Activated T-cell treated with anti-CD3 and anti-CD28 coated beads for 4 hours (primary cell): ENCODE data around the gene GPX2.

Experiments used
- DNase-seq: peaks from one replicate; pipeline ENCODE4 v3.0.0-alpha.2; 2020

GPX2 gene

DNA sequence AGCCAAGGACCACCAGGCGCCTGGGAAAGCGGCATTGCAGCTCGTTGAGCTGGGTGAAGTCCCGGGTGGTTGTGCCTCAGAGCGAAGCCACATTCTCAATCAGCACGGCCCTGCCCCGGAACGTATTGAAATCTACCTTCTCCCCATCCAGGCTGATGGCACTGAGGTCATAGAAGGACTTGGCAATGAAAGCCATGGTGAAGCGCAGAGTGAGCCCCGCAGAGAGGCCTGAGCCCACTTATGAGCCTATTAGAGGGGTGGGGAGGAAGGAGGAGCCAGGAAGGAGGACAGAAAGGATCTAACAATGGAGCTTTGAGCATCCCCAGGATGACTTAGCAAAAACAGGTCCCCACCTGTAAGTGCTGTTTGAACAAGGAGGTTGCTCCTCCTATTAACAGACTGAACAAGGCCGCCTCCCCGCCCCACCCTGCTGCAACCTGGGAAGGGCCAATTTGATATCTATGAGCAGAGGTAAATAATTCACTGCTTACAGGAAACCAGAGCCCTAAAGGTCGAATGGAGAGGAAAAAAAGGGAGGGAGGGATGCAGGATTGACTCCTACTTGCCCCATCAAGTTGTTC, at the start of gene GPX2:
GPX2 (minus strand) TSS at position 215 of the 581 bp plus-strand sequence; CDS start at position 196, 19 bp downstream.
- no peak for DNase-seq

DNA sequence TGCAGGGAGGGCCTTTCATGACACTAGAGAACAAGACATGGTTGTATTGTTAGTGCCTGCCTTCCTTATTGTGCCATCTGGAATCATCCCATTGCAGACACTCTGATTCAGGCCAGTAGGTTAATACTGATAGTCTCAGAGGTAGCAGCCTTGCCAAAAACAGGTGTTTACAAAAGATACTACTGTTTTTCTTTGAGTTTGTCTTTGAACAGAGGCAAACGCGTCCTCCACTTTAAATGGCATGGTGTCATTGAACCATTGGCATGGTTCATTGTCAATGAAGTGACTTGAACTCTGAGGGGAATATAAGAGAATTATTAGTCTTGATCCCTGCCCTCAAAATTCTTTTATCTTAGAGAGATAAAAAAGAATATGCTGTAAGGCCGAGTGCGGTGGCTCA, 48.4 kb upstream of the GPX2 start:
- DNase-seq, result no peak

DNA sequence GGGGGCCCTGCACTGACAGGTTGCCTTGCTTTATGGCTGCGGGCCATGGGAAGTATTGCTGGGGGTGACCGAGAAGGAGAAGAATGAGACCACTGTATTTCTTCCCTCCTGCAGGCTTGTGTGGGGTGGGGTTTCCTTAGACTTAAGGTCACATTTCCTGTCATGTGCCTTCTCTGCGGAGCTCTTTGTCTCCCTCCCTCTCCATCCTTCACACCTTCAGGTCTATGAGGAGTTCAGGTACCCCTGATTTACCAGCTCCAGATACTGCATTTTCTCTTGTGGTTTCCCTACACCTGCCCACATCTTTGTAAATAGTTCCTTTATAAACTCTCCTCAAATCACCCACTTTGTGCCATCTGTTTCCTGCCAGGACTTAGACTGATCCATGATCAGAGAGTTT, 47.8 kb upstream of the GPX2 start:
- DNase-seq, result no peak

DNA sequence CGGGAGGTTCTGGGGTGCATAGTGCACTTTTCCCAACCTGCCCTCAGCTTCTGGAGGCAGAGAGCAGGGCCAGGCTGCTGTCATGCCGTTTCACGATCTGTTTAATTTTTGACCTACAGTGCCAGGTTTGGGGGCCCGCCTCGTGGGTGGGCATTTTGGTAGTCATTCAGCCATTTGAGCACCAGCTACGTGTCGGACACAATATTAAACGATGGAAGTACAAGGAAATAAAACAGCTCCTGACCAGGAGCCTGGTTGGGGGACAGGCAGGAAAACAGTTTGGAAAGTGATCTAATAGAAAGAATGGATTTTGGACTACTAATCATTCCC, 44.9 kb upstream of the GPX2 start:
- no peak for DNase-seq

DNA sequence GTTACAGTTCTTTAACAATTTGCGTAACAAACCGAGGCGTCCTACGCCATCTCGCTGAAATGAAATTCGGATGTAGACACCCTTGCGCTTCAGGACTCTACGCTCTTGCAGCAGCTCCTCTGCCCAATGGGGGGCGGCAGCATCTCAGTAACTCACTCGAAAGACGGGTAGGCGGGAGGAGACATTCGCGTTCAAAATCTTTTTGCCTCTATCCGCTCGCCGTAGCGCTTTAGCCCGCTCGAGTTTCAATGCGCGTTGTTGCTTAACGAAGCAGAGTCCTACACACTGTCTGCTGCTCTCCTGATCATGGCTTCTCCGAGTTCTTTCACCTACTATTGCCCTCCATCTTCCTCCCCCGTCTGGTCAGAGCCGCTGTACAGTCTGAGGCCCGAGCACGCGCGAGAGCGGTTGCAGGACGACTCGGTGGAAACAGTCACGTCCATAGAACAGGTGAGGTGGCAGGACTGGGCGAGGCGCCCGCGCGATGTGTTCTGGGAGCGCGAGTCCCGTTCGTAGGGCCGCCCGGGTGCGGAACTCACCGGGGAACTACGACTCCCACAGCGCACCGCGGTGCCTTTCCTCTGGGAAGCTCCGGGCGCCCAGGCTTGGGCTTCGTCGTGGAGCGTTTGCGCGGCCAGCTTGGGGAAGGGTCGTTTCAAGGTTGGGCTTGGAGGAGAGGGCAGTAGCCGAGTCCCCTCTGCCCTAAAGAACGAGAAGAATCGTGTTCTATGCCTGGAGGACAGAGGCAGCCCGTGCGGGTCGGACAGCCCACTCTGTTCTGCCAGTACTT, 44.3 kb upstream of the GPX2 start, which contains the start of gene FNTB:
FNTB (plus strand) TSS at position 248 of the 790 bp plus-strand sequence; CDS start at position 307, 59 bp downstream.
- DNase-seq, result peak; percentile 89

DNA sequence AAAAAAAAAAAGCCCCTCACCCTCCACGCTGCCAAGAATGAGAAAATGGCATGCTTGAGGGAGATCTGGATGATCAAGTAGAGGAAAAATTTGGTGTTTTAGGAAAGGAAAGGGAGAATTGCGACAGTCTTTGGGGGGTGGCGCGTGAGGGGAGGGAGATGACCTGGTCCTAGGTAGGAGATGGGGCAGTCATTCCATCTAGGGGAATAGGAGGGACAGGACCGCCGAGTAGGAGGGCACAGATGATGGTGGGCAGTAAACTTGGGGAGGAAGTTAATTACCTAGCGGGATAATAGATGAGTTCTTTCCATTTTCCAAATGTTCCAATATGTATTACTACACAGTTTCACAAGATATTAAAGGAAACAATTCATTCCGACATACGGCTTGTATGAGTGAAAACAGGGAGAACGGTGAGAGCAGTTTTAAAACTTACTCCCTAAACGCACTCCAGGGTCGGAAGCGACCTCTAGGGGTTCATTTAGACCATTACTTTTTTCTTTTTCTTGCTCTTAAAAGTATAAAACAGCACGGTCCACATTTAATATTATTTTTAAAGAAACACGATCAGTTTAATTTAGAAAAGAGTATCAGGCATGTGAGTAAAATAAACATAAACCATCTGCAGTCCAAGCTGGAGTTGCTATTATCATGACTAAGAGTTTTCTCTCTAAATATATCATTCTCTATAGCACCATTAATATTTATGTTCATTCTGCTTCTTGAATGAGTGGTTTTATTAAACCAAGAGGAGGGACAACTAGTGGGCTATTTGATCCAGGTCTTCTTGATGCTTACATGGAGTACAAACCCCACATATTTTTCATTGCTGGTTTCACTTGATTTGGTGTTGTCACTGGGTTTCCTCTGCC, 41.1 kb upstream of the GPX2 start:
- DNase-seq, result no peak

DNA sequence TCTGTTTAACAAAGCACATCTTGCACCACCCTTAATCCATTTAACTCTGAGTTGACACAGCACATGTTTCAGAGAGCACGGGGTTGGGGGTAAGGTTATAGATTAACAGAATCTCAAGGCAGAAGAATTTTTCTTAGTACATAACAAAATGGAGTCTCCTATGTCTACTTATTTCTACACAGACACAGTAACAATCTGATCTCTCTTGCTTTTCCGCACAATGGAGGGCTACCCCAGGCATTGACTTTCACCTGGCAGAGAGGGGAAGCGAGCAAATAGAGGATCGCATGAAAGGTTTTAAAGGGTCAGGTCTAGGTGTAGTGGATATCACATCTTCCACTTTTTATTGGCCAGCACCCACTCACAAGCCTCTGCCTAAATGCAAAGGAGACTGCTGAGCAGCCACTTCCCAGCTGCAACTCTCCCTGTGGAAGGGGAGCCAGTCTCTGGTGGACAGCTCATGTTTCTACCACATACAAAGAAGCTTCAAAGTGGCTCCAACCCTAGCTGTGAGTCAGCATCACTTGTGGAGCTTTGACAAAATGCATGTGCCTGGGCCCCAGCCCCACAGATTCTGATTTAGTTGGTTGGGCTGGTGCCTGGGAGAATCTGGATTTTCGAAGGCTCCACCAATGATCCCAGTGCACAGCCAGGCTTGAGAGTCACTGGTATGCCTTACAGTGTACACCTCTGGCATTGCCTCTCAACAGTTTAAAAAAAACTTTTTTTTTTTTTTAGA, 37.0 kb upstream of the GPX2 start:
- no peak for DNase-seq

DNA sequence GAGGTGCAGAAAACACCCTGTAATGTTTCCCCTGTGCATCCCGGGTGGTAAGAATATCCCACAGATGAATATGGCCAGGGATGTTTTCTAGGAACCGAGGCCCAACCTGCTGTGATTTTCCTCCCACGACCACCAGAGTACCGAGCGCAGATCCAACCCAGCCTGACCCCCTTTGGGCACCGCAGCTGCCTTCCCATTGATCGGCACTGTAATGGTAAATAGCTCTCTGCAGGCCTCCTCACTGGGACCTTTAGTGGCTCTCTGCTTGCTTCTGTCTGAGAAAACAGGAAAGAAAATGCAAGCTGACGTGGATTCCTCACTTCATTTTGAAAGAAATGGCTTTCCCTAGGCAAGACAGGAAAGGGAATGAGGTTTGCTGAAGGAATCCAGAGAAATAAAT, 32.0 kb upstream of the GPX2 start:
- no peak for DNase-seq

DNA sequence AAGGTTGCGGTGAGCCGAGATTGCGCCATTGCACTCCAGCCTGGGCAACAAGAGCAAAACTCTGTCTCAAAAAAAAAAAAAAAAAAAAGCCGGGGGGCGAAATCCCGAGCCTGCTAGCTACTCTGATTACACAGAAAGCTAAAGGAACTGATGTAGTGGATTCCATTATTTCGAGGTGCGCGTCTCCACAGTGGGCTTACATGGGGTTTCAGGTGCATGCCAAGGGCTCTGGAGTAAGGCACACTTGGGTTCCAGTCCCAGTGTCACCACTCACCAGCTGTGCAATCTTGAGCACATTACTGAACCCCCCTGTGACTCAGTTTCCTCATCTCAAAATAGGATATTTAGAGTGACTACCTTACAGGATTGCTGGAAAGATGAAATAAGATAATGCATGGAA, 31.3 kb upstream of the GPX2 start:
- DNase-seq, result no peak

DNA sequence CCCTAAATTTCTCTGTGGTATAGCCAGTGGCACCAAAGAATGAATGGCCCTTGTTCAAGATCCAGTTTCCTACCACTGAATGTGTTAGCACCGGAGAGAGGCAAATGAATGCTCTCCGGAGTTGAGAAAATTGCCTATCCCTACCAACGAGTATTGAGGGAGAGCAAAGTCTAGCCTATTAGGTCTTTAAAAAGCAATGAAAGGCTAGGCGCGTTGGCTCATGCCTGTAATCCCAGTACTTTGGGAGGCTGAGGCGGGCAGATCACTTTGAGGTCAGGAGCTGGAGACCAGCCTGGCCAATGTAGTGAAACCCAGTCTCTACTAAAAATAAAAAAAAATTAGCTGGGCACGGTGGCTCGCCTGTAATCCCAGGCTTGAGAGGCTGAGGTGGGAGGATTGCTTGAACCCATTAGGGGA, 30.5 kb upstream of the GPX2 start:
- DNase-seq, result no peak

DNA sequence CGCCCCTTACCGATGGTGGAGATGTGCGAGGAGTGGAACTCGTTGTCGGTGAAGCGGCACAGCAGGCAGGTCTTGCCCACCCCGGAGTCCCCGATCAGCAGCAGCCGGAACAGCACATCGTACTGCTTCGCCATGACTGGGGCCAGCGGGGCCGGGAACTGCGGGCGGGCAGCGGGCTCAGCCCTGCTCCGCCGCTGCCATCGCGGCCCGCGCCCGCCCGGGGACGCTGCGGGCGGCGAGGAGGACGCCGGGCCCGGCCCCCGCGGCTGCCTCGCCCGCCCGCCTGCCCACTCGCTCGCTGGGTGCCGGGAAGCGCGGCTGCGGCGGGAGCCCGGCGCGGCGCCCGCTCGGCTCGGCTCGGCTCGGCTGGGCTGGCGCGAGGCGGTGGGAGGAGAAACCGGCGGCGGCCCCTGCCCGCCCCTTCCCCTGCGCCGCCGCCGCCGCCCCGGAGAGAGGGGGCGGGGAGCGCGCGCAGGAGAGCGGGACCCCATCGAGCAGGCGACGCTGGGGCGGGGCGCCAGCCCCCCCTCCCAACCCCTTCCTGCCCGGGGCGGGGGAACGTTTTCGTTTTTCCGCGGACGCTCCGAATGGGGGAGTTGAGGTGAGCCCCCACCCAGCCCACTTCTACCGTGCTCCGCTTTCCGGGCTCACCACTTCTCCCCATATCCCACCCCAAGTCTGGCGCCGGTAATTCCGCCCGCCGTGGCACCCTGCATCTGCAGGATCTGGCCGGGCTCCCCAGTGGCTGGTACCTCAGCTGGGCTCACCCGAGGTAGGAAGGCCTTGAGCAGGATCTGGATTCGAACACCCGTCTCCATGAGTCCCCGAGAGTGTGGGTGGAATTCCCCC, 29.6 kb upstream of the GPX2 start, which contains the start of gene RAB15:
RAB15 (minus strand) TSS at position 394 of the 849 bp plus-strand sequence; CDS start at position 134, 260 bp downstream.
- DNase-seq, result no peak

DNA sequence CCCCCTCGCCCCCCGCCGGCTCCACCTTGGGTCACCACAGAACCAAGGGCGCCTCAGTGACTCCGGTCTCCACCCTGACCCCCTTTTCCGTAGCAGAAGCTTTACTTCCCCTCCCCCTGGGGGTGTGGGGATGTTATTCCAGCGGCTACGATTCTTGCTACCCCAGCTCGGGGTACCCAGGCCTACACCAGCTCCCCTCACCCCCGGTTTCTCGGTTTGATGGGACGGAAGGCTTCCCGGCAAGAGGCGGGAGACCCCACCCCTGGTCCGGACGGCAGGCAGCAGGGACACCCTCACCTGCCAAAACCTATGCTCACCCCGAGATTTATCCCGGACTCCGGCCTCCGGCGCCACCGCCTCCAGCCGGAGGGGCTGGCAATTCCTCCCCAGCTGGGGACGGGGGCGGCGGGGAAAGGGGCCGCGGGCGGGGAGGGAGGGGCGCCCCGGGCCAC, 29.0 kb upstream of the GPX2 start:
- no peak for DNase-seq

DNA sequence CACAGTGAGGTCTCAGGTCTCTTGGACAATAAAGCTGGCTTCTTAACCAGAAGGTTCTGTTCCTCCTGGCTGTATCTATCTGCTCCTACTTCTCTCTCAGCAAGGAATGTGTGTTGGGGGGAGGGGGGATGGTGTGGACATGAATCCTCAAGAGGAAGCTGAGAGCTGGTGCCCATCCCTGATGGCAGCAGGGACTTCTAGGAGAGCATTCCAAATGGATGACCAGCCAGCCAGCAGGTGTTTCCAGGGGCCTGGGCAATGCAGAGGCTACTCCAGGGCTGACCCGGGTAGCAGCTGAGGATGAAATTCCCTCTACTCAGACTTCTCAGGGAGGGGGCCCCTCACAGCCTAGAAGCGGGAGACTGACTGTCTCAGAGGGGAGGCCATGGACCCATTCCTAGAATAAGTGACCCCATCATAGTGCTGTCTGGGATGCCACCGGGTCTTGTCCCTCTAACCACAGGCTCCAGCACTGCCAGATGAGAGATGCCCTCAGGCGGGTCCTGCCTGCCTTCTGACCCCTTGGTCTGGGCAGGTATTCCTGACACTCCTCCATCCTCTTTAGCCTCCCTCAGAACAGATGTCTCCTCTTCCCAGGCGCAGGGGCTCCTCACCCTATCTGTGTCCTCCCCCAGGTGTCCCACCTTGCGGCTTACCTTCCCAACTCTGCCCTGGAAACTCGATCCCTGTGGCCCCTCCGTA, 28.4 kb upstream of the GPX2 start:
- no peak for DNase-seq

DNA sequence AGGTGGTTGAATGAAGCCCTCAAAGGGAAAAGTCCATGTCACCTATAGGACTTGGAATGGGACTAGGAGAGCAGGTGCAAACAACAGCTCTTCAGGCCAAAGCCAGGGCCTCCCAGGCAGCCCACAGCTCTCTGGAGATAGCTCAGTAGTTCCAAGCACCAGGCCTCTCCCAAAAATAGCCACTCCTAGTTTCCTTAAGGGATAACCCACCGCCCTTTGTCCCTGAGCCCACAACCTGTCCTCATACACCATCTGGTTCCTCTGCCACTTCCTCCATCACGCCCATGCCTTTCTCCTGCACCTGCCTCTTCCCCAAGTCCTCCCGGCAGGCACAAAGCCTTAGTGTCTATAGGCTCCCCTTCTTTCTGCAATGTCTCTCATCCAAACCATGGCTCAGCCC, 27.5 kb upstream of the GPX2 start:
- no peak for DNase-seq

DNA sequence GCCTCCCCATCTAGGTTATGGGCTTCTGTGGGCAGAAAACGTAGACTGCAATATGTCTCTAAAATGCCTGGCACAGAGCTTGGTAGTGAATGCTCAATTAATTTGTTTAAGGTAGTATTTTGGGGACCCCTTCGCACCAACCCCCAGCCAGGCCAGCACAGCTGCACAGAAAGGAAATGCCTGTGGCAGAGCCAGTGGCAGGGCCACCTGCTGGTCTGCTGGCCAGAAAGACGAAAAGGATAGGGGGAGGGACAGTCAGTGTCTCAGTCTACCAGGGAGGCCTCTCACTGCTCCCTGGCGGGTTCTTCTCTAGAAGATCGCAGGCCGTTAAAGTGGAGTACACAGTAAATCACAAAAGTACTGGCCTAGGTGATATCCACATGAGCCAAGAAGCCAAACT, 26.1 kb upstream of the GPX2 start:
- no peak for DNase-seq

DNA sequence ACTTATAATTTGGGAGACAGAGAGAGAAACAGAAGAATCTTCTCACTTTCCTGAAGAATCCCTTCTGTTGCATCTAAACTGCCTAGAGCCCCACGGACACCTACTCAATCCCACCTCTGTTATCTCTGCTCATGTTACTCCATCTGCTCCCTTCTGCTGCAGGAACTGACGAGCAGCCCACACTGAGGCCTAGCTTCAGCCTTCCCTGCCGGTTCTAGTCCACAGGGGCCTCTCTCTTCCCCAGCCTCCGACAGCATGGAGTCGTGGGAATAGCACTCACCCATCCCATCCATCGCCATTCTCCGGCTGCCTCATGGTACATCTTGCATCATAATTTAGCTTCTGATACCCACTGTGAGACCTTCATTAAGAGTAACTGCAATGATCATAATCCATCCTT, 25.6 kb upstream of the GPX2 start:
- no peak for DNase-seq

DNA sequence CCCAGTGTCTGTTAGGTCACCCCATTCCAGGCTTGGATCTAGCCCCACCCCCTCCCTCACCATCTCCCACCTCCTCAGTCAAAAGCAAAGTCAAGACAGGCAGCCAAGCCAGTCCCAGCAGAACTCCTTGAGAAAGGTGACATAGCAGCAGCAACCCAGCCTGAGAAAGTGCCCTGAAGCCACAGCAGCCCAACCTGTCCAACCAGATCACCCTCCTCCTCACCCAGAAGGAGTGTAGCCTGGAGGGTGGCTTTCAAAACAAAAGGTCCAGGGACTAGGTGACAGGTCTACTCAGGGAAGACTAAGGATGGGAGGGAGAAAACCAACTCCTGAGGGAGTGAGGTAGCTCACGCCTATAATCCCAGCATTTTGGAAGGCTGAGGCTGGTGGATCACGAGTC, 24.4 kb upstream of the GPX2 start:
- DNase-seq, result no peak

DNA sequence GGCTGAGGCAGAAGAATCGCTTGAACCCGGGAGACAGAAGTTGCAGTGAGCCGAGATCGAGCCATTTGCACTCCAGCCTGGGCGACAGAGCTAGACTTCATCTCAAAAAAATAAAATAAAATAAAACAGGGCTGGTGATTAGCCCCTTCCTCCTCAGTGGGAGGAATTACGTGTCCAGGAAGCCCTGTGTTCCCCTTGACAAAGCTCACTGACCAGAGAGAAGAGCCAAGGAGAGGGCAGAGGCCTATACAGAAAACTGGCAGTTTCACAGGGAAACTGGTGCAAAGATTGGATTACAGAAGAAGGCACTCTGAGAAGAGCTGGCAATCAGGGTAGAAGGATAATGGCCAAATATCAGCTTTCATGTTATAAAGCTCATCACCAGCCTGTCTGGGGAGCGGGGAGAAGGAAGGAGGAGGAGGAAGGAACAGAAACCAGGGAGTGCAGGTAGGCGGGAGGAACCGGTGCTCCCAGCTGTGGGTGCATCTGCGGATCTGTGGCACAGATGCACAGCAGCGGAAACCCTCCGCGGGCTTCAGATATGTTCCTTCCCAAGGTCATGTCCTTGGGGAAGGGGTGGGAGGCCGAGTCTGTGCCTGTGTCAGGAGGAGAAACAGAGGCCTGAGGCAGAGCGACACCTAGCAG, 22.9 kb upstream of the GPX2 start:
- no peak for DNase-seq

DNA sequence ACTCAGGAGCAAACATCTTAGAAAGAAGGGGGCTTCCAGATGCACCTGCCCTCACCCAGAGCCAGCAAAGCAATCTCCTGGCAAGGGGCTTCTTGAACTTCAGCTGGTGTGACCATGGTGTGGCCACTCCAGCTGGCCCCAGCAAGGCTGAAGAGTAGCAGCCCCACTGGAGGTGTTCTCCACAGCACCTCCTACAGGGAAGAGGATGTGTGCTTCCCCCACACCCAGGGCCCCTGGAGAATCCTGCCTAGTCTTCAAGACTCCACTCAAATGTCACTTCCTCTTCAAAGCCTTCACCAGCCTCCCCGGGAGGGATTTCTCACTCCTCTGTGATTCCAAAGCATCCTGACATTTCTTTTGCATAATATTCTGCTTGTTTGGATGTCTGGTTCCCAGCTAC, 21.1 kb upstream of the GPX2 start:
- no peak for DNase-seq

DNA sequence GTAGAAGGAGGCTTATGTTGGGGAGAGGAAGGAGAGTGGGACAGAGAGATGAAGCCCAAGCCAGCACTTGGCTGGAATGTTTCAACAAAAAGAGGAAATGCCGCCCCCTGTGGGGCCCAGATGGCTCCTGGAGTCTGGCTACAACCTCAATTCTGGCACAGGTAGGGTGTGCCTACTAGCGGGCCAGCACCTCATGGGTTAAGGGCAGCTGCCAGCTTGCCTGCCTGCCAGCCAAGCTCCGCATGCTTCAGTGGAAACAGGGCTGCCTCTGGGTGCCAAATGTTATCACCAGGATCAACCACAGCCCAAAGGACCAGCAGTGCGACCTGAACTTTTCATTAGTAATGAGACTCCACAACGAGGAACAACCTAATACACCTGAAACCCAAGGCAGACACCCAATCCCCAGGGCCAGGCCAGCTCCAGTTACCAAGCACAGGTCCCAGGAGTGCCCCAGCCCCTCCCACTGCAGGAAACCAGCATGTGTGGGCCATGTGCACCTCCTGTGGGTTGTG, 18.3 kb upstream of the GPX2 start:
- no peak for DNase-seq
